K562 (cell line): ENCODE data around the gene ARHGDIA. TPM values are rescaled to one million over a fixed set of nuclear protein-coding genes. Genes with fewer than 3 reads are reported as not detected.
A peak's percentile ranks its signal among the peaks of the same experiment; 100 is the strongest.

ENCODE experiments used
- ATAC-seq: fragments of 200-7000 bp; cut with Tn5 transposase; 3 replicates; pipeline ENCODE4 v1.9.1; 2020; ENCODE audit warnings: moderate library complexity
- BruUV-seq: library from RNA; stranded (reverse); fragments of 400-500 nt; replicated peaks from 2 replicates; lab custom pipeline; 2021; lab: Mats Ljungman, UMichigan
- CTCF ChIA-PET: fragments of 300-600 bp; formaldehyde crosslinking; extraction: SDS; loops from one replicate; lab custom pipeline; 2021; ENCODE audit warnings: low intra/inter-chr PET ratio; lab: Yijun Ruan, JAX
- POLR2A ChIA-PET: fragments of 300-600, 350-650 bp; sonication (Branson Sonifier 250); formaldehyde crosslinking; extraction: SDS; loops from one replicate; lab custom pipeline; 2021; ENCODE audit warnings: antibody characterized with exemption, inconsistent platforms; lab: Yijun Ruan, JAX
- DNase-seq, 4 experiments: peaks; one replicate each; pipeline versions ENCODE4 v3.0.0 to v3.0.0-alpha.2; 2011 to 2018; ENCODE audit warnings: low spot score in 3 of 4, mixed read lengths in 3 of 4; ENCODE audit errors: extremely low read depth in 1 of 4
- FAIRE-seq: peaks from 2 replicates; lab custom pipeline; 2011; peaks lifted over from hg19 to GRCh38; lab: Jason Lieb, UNC
- H2AFZ ChIP-seq: 2 replicates; pipeline ENCODE4 v1.6.0; 2011; ENCODE audit warnings: low read depth, low read length, control low read depth, inconsistent platforms
- H3K27ac ChIP-seq: fragments of 200-600 bp; 3 replicates; pipeline ENCODE4 v1.8.0; 2011; ENCODE audit warnings: low read depth, mild to moderate bottlenecking, control low read depth, inconsistent platforms, low read length, moderate library complexity, mixed read lengths; ENCODE audit errors: extremely low read depth
- H3K27me3 ChIP-seq, 2 experiments: fragments of 300-600 bp in 1 of 2; 2 replicates in 1 of 2; 3 replicates in 1 of 2; pipeline versions ENCODE4 v1.6.0 to v1.8.0; 2011; ENCODE audit warnings: inconsistent platforms in 2 of 2, low read length in 2 of 2, mild to moderate bottlenecking in 1 of 2, mixed read lengths in 1 of 2, moderate library complexity in 1 of 2; ENCODE audit not compliant: control insufficient read depth in 2 of 2, insufficient read depth in 2 of 2
- H3K36me3 ChIP-seq: fragments of 300-600 bp; 3 replicates; pipeline ENCODE4 v1.8.0; 2011; ENCODE audit warnings: mild to moderate bottlenecking, low read length, inconsistent platforms; ENCODE audit not compliant: control insufficient read depth, insufficient read depth
- H3K4me1 ChIP-seq, 2 experiments: fragments of 200-600 bp in 1 of 2; replicated peaks in 1 of 2; 2 replicates in 1 of 2; 3 replicates in 1 of 2; pipeline versions ENCODE4 v1.5.1 to v1.8.0; 2011; ENCODE audit warnings: inconsistent platforms in 2 of 2, low read length in 2 of 2, mild to moderate bottlenecking in 1 of 2, mixed read lengths in 1 of 2, moderate library complexity in 1 of 2; ENCODE audit not compliant: control insufficient read depth in 2 of 2, insufficient read depth in 2 of 2
- H3K4me2 ChIP-seq: 2 replicates; pipeline ENCODE4 v1.6.1; 2011; ENCODE audit warnings: low read length, control low read depth, inconsistent platforms, mixed read lengths; ENCODE audit not compliant: insufficient read depth
- H3K4me3 ChIP-seq: fragments of 200-600 bp; sonication (generic), shearing (Covaris generic); 2 replicates; pipeline ENCODE4 v1.5.1; 2016; ENCODE audit warnings: control low read depth, inconsistent platforms
- H3K79me2 ChIP-seq: fragments of 200-600 bp; 3 replicates; pipeline ENCODE4 v1.8.0; 2011; ENCODE audit warnings: low read length, inconsistent platforms; ENCODE audit not compliant: control insufficient read depth, insufficient read depth
- H3K9ac ChIP-seq, 2 experiments: 2 replicates each; pipeline versions ENCODE4 v1.6.0 to v1.6.1; 2011; ENCODE audit warnings: low read depth in 2 of 2, low read length in 2 of 2, control low read depth in 1 of 2, inconsistent platforms in 1 of 2, mild to moderate bottlenecking in 1 of 2, mixed read lengths in 1 of 2; ENCODE audit not compliant: insufficient read depth in 1 of 2
- H3K9me1 ChIP-seq: one replicate; pipeline ENCODE4 v1.6.0; 2011; ENCODE audit warnings: inconsistent platforms, mild to moderate bottlenecking, low read length, moderate library complexity; ENCODE audit not compliant: control insufficient read depth, insufficient read depth
- H3K9me3 ChIP-seq: replicated peaks from 2 replicates; pipeline ENCODE4 v1.5.1; 2011; ENCODE audit warnings: low read depth, low read length, inconsistent platforms; ENCODE audit not compliant: control insufficient read depth, insufficient read depth
- H4K20me1 ChIP-seq: replicated peaks from 2 replicates; pipeline ENCODE4 v1.6.1; 2011; ENCODE audit warnings: low read length, inconsistent platforms, mixed read lengths; ENCODE audit not compliant: control insufficient read depth, insufficient read depth
- BRD9 ChIP-seq: fragments of 450-650 bp; IDR thresholded peaks from 2 replicates; pipeline ENCODE4 v1.6.1; 2018; ENCODE audit warnings: low read depth; ENCODE audit not compliant: partially characterized antibody
- DIDO1 ChIP-seq: fragments of 450-650 bp; IDR thresholded peaks from 2 replicates; pipeline ENCODE4 v1.6.1; 2016; ENCODE audit warnings: low read depth, missing biosample characterization, missing genetic modification characterization
- GABPB1 ChIP-seq: sonication (generic); formaldehyde crosslinking; IDR thresholded peaks from 2 replicates; pipeline ENCODE4 v1.8.0; 2022; ENCODE audit warnings: mild to moderate bottlenecking, missing genetic modification reagents
- HLTF ChIP-seq: fragments of 450-650 bp; IDR thresholded peaks from 2 replicates; pipeline ENCODE4 v1.6.1; 2016
- ILF3 ChIP-seq: fragments of 450-650 bp; IDR thresholded peaks from 2 replicates; pipeline ENCODE4 v1.6.1; 2018; ENCODE audit warnings: antibody characterized with exemption, mild to moderate bottlenecking, moderate library complexity, borderline replicate concordance
- PHB2 ChIP-seq: fragments of 450-650 bp; IDR thresholded peaks from 2 replicates; pipeline ENCODE4 v1.6.1; 2017; ENCODE audit warnings: low read depth
- SRSF9 ChIP-seq: fragments of 200-400 bp; formaldehyde crosslinking; IDR thresholded peaks from 2 replicates; pipeline ENCODE4 v1.6.1; 2017; ENCODE audit warnings: low read depth, low read length, borderline replicate concordance
- ZSCAN29 ChIP-seq: fragments of 450-650 bp; IDR thresholded peaks from 2 replicates; pipeline ENCODE4 v1.6.1; 2017
- WGBS: fragments of 100-300 bp; shearing (Covaris generic); methylation state at CpG from one replicate; pipeline ENCODE4 v1.1.6; 2016; ENCODE audit warnings: low coverage, mixed read lengths; ENCODE audit not compliant: insufficient coverage; ENCODE audit errors: missing lambda C conversion rate; 5-methylcytosine and 5-hydroxymethylcytosine counted together
- in situ Hi-C: fragments of 300-500 bp; cut with MboI; formaldehyde crosslinking; loops from 4 replicates; pipeline ENCODE4 v1.15.0; 2018; ENCODE audit warnings: inconsistent platforms, mixed read lengths
- intact Hi-C: fragments of 100-400 bp; cut with micrococcal nuclease; formaldehyde crosslinking; loops from 2 replicates; pipeline ENCODE4 v1.14.2; 2022
- polyA plus RNA-seq, 8 experiments: library from polyadenylated mRNA; depleted of rRNA in 4 of 8; stranded (reverse) in 5 of 8; unstranded in 3 of 8; fragments of >200 nt; fragmentation: Nextera tagmentation in 2 of 8; fragmentation: Illumina TruSeq in 1 of 8; extraction: Ambion mirVana in 2 of 8; extraction: Trizol in 1 of 8; gene quantifications; 2 replicates each; pipeline versions ENCODE4 v1.2.1 to v1.2.3, GENCODE V29; 2011 to 2014; ENCODE audit warnings: inconsistent platforms in 1 of 8, missing spikeins in 1 of 8
- total RNA-seq, 7 experiments: library from RNA; depleted of rRNA in 6 of 7; stranded (reverse); fragments of >200 nt in 6 of 7; fragmentation: Illumina TruSeq in 2 of 7; extraction: Trizol in 2 of 7; gene quantifications; 2 replicates each; pipeline versions ENCODE4 v1.2.1 to v1.2.3, GENCODE V29; 2011 to 2021; ENCODE audit warnings: low replicate concordance in 1 of 7
- TF ChIP-seq, protein P1 (sequence below): fragments of 200-800 bp; sonication (Bioruptor generic); IDR thresholded peaks from 2 replicates; pipeline ENCODE4 v1.6.1; 2017; ENCODE audit warnings: missing genetic modification characterization, missing compliant biosample characterization
- TF ChIP-seq, protein P2 (sequence below): sonication (generic); formaldehyde crosslinking; IDR thresholded peaks from 2 replicates; pipeline ENCODE4 v1.9.0; 2022; ENCODE audit warnings: mild to moderate bottlenecking, missing genetic modification reagents
- TF ChIP-seq, protein P3 (sequence below), 2 experiments: IDR thresholded peaks; 2 replicates each; pipeline ENCODE4 v1.6.1; 2011; ENCODE audit warnings: borderline replicate concordance in 1 of 2, control low read depth in 1 of 2, low read depth in 1 of 2, low read length in 1 of 2, mild to moderate bottlenecking in 1 of 2, mixed read lengths in 1 of 2, moderate library complexity in 1 of 2; ENCODE audit not compliant: insufficient read depth in 1 of 2, insufficient read length in 1 of 2, poor library complexity in 1 of 2, severe bottlenecking in 1 of 2; ENCODE audit errors: extremely low read depth in 1 of 2
- TF ChIP-seq, protein P4 (sequence below): sonication (generic); formaldehyde crosslinking; IDR thresholded peaks from 2 replicates; pipeline ENCODE4 v1.8.1; 2023; ENCODE audit warnings: mild to moderate bottlenecking, missing genetic modification reagents

ARHGDIA gene
- total and polyA plus RNA-seq, 9 of the 15 experiments (the other 6 are each of a cell fraction or from before 2014, with no cell fraction given), result 9.6 to 340 (median 97.6) TPM

DNA sequence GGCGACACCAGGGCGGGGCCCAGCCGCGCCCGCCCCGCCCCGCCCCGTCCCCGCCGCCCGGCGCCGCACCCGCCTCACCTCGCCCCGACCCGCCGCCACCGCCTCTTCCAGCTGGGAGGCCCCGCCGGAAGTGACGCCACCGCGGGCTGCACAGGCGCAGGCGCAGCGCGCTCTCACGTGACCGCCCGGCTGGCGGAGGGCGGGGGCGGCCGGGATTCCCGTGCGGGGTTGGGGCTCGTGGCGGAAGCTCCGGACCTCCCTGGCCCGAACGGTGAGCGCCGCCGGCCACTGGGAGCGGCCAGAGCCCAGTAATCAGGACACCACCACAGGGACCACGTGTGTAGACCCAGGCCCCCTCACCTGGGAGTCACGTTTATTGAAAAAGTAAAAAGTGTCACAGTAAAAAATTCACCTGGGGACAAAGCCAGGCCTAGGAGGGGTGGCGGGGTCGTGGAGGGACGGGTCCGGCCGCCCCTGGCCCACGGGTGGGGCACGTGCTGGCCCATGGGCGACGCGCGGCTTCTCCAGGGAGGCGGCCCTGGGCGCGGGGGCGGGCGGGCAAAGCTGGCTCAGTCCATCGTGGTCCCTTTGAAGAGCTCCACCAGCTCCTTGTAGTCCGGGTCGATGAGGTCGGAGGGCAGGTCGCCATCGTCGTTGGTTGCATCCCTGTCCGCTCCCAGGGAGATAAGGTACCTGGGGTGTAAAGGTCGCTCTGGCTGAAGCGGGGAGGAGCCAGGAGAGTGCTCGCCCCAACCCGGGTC lies 37.8 kb downstream of the ARHGDIA start, which contains the start of gene MCRIP1 (continued):
- TF ChIP-seq, protein P1, sequence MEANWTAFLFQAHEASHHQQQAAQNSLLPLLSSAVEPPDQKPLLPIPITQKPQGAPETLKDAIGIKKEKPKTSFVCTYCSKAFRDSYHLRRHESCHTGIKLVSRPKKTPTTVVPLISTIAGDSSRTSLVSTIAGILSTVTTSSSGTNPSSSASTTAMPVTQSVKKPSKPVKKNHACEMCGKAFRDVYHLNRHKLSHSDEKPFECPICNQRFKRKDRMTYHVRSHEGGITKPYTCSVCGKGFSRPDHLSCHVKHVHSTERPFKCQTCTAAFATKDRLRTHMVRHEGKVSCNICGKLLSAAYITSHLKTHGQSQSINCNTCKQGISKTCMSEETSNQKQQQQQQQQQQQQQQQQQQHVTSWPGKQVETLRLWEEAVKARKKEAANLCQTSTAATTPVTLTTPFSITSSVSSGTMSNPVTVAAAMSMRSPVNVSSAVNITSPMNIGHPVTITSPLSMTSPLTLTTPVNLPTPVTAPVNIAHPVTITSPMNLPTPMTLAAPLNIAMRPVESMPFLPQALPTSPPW (CRISPR knock-in tag), result peak; percentile 98
- TF ChIP-seq ILF3 (no peak; the same call in 1 of the 2 replicates), GABPB1 (CRISPR knock-in tag) (peak; percentile 94), ZSCAN29 (no peak)
- TF ChIP-seq, protein P2, sequence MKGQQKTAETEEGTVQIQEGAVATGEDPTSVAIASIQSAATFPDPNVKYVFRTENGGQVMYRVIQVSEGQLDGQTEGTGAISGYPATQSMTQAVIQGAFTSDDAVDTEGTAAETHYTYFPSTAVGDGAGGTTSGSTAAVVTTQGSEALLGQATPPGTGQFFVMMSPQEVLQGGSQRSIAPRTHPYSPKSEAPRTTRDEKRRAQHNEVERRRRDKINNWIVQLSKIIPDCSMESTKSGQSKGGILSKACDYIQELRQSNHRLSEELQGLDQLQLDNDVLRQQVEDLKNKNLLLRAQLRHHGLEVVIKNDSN (CRISPR knock-in tag), result peak; percentile 93

DNA sequence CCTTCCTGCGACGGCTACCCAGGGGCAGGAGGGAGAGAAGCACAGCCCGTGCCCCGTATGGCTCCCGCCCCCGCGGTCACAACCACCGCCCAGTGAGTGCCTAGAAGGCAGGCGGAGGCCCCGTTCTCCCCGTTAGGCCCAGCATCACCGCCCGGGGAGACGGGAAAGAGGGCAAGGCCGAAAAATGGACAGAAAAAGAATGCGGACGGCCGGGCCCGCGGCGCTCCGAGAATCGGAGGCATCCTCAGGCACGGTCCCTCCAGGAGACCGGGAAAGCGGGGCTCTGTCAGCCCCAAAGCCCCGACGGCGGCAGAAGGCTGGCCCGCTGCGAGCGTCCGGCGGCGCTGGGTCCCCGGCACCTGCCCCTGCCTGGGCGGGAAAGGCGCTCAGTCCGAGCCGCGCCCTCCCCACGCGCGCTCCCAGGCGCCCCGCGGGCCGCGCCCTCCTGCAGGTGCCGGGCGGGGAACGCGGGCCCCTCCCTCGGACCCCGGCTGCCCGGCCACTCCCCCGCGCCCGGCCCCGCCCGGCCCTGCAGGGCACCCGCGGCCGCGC lies 38.5 kb downstream of the ARHGDIA start:
- Histone ChIP-seq H3K4me3 (peak overlapping the region; percentile 52), H3K4me1 (peaks cover 25 to 63% of the 10 kb centered on the region in 2 experiments), H3K9me1 (no peaks in the 10 kb centered on the region), H3K79me2 (peaks cover 28% of the 10 kb centered on the region; the same call in 2 of the 3 replicates), H3K9me3 (no peaks in the 10 kb centered on the region), H2AFZ (peak overlapping the region; percentile 64), H3K27ac (peak overlapping the region; percentile 76), H3K27me3 (no peaks in the 10 kb centered on the region), H3K36me3 (no peaks in the 10 kb centered on the region), H4K20me1 (no peaks in the 10 kb centered on the region), H3K4me2 (peak overlapping the region; percentile 89), H3K9ac (peak overlapping the region; percentile 75 to 96)
- POLR2A ChIA-PET, result interaction anchor here (0.6 to 3.6 kb wide), 9 partner anchors 9 to 130 kb away, joined by 3 to 25 read pairs (median 5); partner anchors contain the start of gene MRPL12
- 2% methylated on average over 28 of the region's 65 CpGs for WGBS
- intact Hi-C loops, result no loop called here
- BruUV-seq, result no TSS peak
- in situ Hi-C loops, result no loop called here
- CTCF ChIA-PET, result no interaction called here
- peak; percentile 77 for ATAC-seq
- DNase-seq, result peak; percentile 43 to 60 (median 52)
- no peak for FAIRE-seq
- TF ChIP-seq PHB2, result 0 out of 2 replicates have a peak, but pooled peaks have one; percentile 4
- no peak for TF ChIP-seq HLTF
- TF ChIP-seq, protein P3, sequence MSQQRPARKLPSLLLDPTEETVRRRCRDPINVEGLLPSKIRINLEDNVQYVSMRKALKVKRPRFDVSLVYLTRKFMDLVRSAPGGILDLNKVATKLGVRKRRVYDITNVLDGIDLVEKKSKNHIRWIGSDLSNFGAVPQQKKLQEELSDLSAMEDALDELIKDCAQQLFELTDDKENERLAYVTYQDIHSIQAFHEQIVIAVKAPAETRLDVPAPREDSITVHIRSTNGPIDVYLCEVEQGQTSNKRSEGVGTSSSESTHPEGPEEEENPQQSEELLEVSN (IDR thresholded peaks at IDR 0.05; ENCODE audit: borderline replicate concordance in 1 of 2, extremely low read depth in 1 of 2, insufficient read depth in 1 of 2, insufficient read length in 1 of 2, low read depth in 1 of 2, low read length in 1 of 2, poor library complexity in 1 of 2, severe bottlenecking in 1 of 2), result peak; percentile 85 to 96
- TF ChIP-seq DIDO1 (tag), result no peak
- TF ChIP-seq, protein P4, sequence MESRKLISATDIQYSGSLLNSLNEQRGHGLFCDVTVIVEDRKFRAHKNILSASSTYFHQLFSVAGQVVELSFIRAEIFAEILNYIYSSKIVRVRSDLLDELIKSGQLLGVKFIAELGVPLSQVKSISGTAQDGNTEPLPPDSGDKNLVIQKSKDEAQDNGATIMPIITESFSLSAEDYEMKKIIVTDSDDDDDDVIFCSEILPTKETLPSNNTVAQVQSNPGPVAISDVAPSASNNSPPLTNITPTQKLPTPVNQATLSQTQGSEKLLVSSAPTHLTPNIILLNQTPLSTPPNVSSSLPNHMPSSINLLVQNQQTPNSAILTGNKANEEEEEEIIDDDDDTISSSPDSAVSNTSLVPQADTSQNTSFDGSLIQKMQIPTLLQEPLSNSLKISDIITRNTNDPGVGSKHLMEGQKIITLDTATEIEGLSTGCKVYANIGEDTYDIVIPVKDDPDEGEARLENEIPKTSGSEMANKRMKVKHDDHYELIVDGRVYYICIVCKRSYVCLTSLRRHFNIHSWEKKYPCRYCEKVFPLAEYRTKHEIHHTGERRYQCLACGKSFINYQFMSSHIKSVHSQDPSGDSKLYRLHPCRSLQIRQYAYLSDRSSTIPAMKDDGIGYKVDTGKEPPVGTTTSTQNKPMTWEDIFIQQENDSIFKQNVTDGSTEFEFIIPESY, result no peak
- TF ChIP-seq BRD9, result no peak
- no peak for TF ChIP-seq SRSF9
